GM23338 (cell line): Measurements from ENCODE around the gene AGMAT. TPM values are rescaled to one million over a fixed set of nuclear protein-coding genes. Genes with fewer than 3 reads are reported as not detected.

Experiments
- ATAC-seq: fragments of 200-7000 bp; cut with Tn5 transposase; 3 replicates; pipeline ENCODE4 v1.9.1; 2020
- DNase-seq: peaks from one replicate; pipeline ENCODE4 v3.0.0-alpha.2; 2015; ENCODE audit warnings: low spot score
- H2AFZ ChIP-seq: fragments of 200-600 bp; sonication (generic); 2 replicates; pipeline ENCODE4 v1.8.0; 2016; ENCODE audit warnings: antibody characterized with exemption, mild to moderate bottlenecking, moderate library complexity
- H3F3A ChIP-seq: fragments of 200-600 bp; sonication (generic); replicated peaks from 2 replicates; pipeline ENCODE4 v1.8.0; 2017; ENCODE audit warnings: antibody characterized with exemption, mixed run types, low read depth
- H3K27ac ChIP-seq: fragments of 200-600 bp; sonication (generic); 2 replicates; pipeline ENCODE4 v1.6.1; 2016; ENCODE audit warnings: low read depth
- H3K27me3 ChIP-seq: fragments of 200-600 bp; sonication (generic); 2 replicates; pipeline ENCODE4 v1.8.0; 2016; ENCODE audit warnings: mild to moderate bottlenecking, mixed run types, moderate library complexity; ENCODE audit not compliant: insufficient read depth
- H3K36me3 ChIP-seq: fragments of 200-600 bp; sonication (generic); 2 replicates; pipeline ENCODE4 v1.8.0; 2016; ENCODE audit warnings: mild to moderate bottlenecking; ENCODE audit not compliant: insufficient read depth
- H3K4me1 ChIP-seq: fragments of 200-600 bp; sonication (generic); 2 replicates; pipeline ENCODE4 v1.8.0; 2016; ENCODE audit warnings: mild to moderate bottlenecking, moderate library complexity; ENCODE audit not compliant: insufficient read depth
- H3K4me2 ChIP-seq: fragments of 200-600 bp; sonication (generic); 2 replicates; pipeline ENCODE4 v1.7.1; 2017; ENCODE audit warnings: mixed run types
- H3K4me3 ChIP-seq: fragments of 200-600 bp; sonication (generic); 2 replicates; pipeline ENCODE4 v1.6.1; 2016; ENCODE audit warnings: mixed run types
- H3K79me2 ChIP-seq: fragments of 200-600 bp; sonication (generic); replicated peaks from 2 replicates; pipeline ENCODE4 v1.8.0; 2017; ENCODE audit warnings: mild to moderate bottlenecking; ENCODE audit not compliant: insufficient read depth
- H3K9me2 ChIP-seq: fragments of 200-600 bp; sonication (generic); 2 replicates; pipeline ENCODE4 v1.8.0; 2017; ENCODE audit not compliant: insufficient read depth
- H4K20me1 ChIP-seq: fragments of 200-600 bp; sonication (generic); replicated peaks from 2 replicates; pipeline ENCODE4 v1.8.0; 2017; ENCODE audit warnings: mild to moderate bottlenecking; ENCODE audit not compliant: insufficient read depth
- H3K27ac Mint-ChIP-seq: 2 replicates; pipeline ENCODE4 v1.8.0; 2020; ENCODE audit warnings: inconsistent platforms, mild to moderate bottlenecking, moderate library complexity, mixed read lengths
- H3K27me3 Mint-ChIP-seq: 3 replicates; pipeline ENCODE4 v1.8.0; 2022; ENCODE audit warnings: low read depth, mild to moderate bottlenecking, moderate library complexity, mixed read lengths, inconsistent platforms; ENCODE audit not compliant: insufficient read depth, poor library complexity
- H3K36me3 Mint-ChIP-seq: 3 replicates; pipeline ENCODE4 v1.8.0; 2021; ENCODE audit warnings: low read depth, mild to moderate bottlenecking, inconsistent platforms, moderate library complexity, mixed read lengths
- H3K4me1 Mint-ChIP-seq: 3 replicates; pipeline ENCODE4 v1.8.0; 2020; ENCODE audit warnings: mild to moderate bottlenecking, inconsistent platforms, mixed read lengths
- H3K4me3 Mint-ChIP-seq: 3 replicates; pipeline ENCODE4 v1.8.0; 2021; ENCODE audit warnings: moderate library complexity, mild to moderate bottlenecking, inconsistent platforms, mixed read lengths
- H3K9me3 Mint-ChIP-seq: 3 replicates; pipeline ENCODE4 v1.8.0; 2020; ENCODE audit warnings: moderate library complexity, mild to moderate bottlenecking, inconsistent platforms, mixed read lengths
- CREB1 ChIP-seq: fragments of 250-450 bp; sonication (Bioruptor Pico); IDR thresholded peaks from 2 replicates; pipeline ENCODE4 v1.5.0; 2020; ENCODE audit warnings: low read depth, mild to moderate bottlenecking, moderate library complexity
- ETS1 ChIP-seq: IDR thresholded peaks from 2 replicates; pipeline ENCODE4 v1.6.1; 2016; ENCODE audit warnings: antibody characterized with exemption
- EZH2 ChIP-seq: fragments of 200-600 bp; sonication (generic); IDR thresholded peaks from one replicate; pipeline ENCODE4 v1.8.0; 2017; ENCODE audit warnings: antibody characterized with exemption, mild to moderate bottlenecking, low read depth; ENCODE audit not compliant: unreplicated experiment
- EZH2phosphoT487 ChIP-seq: fragments of 200-600 bp; sonication (generic); IDR thresholded peaks from one replicate; pipeline ENCODE4 v1.8.1; 2018; ENCODE audit warnings: antibody characterized with exemption; ENCODE audit not compliant: unreplicated experiment
- JUNB ChIP-seq: IDR thresholded peaks from one replicate; pipeline ENCODE4 v1.6.1; 2016; ENCODE audit warnings: antibody characterized with exemption; ENCODE audit not compliant: unreplicated experiment
- NANOG ChIP-seq: IDR thresholded peaks from 2 replicates; pipeline ENCODE4 v1.6.1; 2016; ENCODE audit warnings: antibody characterized with exemption, borderline replicate concordance
- POLR2AphosphoS5 ChIP-seq: IDR thresholded peaks from 2 replicates; pipeline ENCODE4 v1.6.1; 2016; ENCODE audit warnings: antibody characterized with exemption, low read depth
- STAT1 ChIP-seq: IDR thresholded peaks from one replicate; pipeline ENCODE4 v1.6.1; 2016; ENCODE audit warnings: antibody characterized with exemption; ENCODE audit not compliant: unreplicated experiment
- ZNF114 ChIP-seq: fragments of 250-450 bp; sonication (Bioruptor Pico); IDR thresholded peaks from 2 replicates; pipeline ENCODE4 v1.5.0; 2020; ENCODE audit warnings: mild to moderate bottlenecking, moderate library complexity
- ZNF331 ChIP-seq: fragments of 250-450 bp; sonication (Bioruptor Pico); IDR thresholded peaks from 2 replicates; pipeline ENCODE4 v1.5.0; 2020; ENCODE audit warnings: low read depth, mild to moderate bottlenecking, moderate library complexity
- ZNF462 ChIP-seq: fragments of 250-450 bp; sonication (Bioruptor Pico); IDR thresholded peaks from 2 replicates; pipeline ENCODE4 v1.5.0; 2020; ENCODE audit warnings: mild to moderate bottlenecking, moderate library complexity
- polyA plus RNA-seq: library from polyadenylated mRNA; unstranded; fragments of >200 nt; fragmentation: Nextera tagmentation; extraction: Ambion mirVana; gene quantifications from 2 replicates; pipeline ENCODE4 v1.2.1, GENCODE V29; 2016
- total RNA-seq: library from RNA; depleted of rRNA; stranded (reverse); fragments of >200 nt; shearing (Covaris generic); gene quantifications from 2 replicates; pipeline ENCODE4 v1.2.3, GENCODE V29; 2014
- TF ChIP-seq, protein P1 (sequence below): IDR thresholded peaks from one replicate; pipeline ENCODE4 v1.6.1; 2018; ENCODE audit warnings: antibody characterized with exemption; ENCODE audit not compliant: unreplicated experiment

Gene AGMAT
- total and polyA plus RNA-seq, 2 experiments from 2014 or later = 1.8 to 7.4 TPM

DNA sequence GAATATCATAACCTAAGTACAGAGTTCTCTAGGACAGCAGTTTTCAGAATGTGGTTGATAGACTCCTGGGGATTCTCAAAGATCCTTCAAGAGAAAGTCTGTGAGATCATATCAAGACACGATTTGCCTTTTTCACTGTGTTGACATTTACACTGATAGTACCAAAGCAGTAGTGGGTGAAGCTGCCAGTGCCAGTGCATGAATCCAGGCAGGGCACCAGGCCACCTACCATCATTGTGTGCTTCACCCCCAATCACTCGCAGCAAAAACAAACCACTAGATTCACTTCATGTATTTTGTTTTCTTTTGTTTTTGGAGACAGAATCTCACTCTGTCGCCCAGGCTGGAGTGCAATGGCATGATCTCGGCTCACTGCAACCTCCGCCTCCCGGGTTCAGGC, 34.3 kb downstream of the AGMAT start:
- DNase-seq = no peak
- Histone ChIP-seq H2AFZ (no peak overlapping the region), H3K4me1 (no peaks in the 10 kb centered on the region), H3K4me2 (no peak overlapping the region), H3K27me3 (no peaks in the 10 kb centered on the region), H3K4me3 (no peak overlapping the region), H3K36me3 (peaks cover 17% of the 10 kb centered on the region), H4K20me1 (no peaks in the 10 kb centered on the region), H3K79me2 (no peaks in the 10 kb centered on the region), H3F3A (no peaks in the 10 kb centered on the region), H3K9me2 (no peaks in the 10 kb centered on the region), H3K27ac (no peak overlapping the region)
- Mint-ChIP-seq H3K27me3 (no peaks in the 10 kb centered on the region), H3K27ac (no peak overlapping the region), H3K4me1 (no peaks in the 10 kb centered on the region), H3K4me3 (no peak overlapping the region), H3K9me3 (no peaks in the 10 kb centered on the region), H3K36me3 (peaks cover 27% of the 10 kb centered on the region)
- no peak for ATAC-seq
- TF ChIP-seq ZNF114 (CRISPR knock-in tag) (no peak), NANOG (no peak), ZNF331 (no peak), CREB1 (CRISPR knock-in tag) (no peak), EZH2phosphoT487 (no peak), EZH2 (no peak)

DNA sequence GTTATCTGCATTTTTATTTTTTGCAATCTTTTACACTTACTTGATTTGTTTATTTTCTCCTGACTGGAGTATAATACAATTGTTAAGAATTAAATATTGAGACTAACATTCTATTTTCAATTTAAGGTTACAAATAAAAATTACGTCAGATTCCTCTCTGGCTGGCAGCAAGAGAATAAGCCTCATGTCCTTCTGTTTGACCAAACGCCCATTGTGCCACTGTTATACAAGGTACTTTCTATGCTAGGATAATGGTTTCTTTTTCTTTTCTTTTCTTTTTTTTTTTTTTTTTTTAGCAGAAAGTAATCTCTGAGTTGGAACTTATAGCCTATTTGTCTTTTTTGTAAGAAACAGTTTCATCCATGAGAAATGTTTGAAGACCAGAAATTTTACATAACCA, 38.2 kb downstream of the AGMAT start:
- Histone ChIP-seq H3K4me1 (no peaks in the 10 kb centered on the region), H3K9me2 (no peaks in the 10 kb centered on the region), H2AFZ (no peak overlapping the region), H4K20me1 (no peaks in the 10 kb centered on the region), H3K36me3 (peaks cover 17% of the 10 kb centered on the region), H3K4me3 (no peak overlapping the region), H3F3A (no peaks in the 10 kb centered on the region), H3K27ac (no peak overlapping the region), H3K4me2 (no peak overlapping the region), H3K79me2 (no peaks in the 10 kb centered on the region), H3K27me3 (no peaks in the 10 kb centered on the region)
- Mint-ChIP-seq H3K27me3 (no peaks in the 10 kb centered on the region), H3K36me3 (peaks cover 35% of the 10 kb centered on the region), H3K4me3 (no peak overlapping the region), H3K9me3 (no peaks in the 10 kb centered on the region), H3K27ac (no peak overlapping the region), H3K4me1 (no peaks in the 10 kb centered on the region)
- no peak for ATAC-seq
- no peak for DNase-seq
- TF ChIP-seq STAT1 (no peak), ZNF462 (no peak), EZH2phosphoT487 (no peak), ETS1 (no peak), POLR2AphosphoS5 (no peak), ZNF114 (CRISPR knock-in tag) (no peak), EZH2 (no peak), CREB1 (CRISPR knock-in tag) (no peak), NANOG (no peak), JUNB (no peak)
- TF ChIP-seq, protein P1, sequence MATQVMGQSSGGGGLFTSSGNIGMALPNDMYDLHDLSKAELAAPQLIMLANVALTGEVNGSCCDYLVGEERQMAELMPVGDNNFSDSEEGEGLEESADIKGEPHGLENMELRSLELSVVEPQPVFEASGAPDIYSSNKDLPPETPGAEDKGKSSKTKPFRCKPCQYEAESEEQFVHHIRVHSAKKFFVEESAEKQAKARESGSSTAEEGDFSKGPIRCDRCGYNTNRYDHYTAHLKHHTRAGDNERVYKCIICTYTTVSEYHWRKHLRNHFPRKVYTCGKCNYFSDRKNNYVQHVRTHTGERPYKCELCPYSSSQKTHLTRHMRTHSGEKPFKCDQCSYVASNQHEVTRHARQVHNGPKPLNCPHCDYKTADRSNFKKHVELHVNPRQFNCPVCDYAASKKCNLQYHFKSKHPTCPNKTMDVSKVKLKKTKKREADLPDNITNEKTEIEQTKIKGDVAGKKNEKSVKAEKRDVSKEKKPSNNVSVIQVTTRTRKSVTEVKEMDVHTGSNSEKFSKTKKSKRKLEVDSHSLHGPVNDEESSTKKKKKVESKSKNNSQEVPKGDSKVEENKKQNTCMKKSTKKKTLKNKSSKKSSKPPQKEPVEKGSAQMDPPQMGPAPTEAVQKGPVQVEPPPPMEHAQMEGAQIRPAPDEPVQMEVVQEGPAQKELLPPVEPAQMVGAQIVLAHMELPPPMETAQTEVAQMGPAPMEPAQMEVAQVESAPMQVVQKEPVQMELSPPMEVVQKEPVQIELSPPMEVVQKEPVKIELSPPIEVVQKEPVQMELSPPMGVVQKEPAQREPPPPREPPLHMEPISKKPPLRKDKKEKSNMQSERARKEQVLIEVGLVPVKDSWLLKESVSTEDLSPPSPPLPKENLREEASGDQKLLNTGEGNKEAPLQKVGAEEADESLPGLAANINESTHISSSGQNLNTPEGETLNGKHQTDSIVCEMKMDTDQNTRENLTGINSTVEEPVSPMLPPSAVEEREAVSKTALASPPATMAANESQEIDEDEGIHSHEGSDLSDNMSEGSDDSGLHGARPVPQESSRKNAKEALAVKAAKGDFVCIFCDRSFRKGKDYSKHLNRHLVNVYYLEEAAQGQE = no peak
